ENCODE measurements around the gene CKB.

Gene CKB

DNA sequence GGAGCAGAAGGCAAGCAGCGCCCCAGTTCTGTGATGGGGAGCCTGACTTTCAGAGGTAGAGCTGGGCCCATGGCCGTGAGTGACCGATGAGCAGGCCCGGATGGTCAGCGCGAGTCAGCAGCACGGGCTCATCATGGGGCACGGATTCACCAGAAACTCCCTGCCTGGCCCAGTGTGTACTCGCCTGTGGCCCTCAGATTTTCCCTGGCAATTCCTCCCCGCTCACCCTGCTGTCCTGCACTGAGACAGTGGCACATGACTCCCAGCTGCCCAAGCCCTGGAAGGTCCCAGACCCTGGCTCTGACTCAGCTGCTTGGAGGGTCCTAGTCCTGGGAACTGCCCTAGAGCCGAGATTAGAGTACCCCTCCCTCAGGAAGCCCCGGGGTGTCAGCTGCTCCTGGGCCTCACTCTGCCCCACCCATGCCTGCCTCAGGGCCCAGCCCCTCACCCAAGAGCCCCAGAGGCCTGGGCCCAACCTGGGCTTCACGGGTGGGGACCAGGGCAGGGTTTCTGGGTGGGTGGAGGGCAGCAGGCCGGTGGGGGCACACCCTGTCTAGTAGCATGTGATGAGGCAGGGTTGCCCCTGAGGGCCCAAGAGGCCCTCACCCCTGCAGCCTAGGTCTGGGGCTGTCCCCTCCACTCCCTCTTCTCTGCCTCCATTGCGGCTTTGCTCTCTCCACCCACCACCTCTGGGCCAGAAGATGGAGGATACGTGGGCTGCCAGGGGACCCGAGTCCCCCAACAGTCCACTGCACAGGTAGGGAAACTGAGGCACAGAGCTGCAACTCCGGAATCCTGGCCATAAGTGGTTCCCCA, 14.8 kb upstream of the CKB start:
- DNase-seq (ENCODE audit: low read depth in 2 of 2) = no peak

DNA sequence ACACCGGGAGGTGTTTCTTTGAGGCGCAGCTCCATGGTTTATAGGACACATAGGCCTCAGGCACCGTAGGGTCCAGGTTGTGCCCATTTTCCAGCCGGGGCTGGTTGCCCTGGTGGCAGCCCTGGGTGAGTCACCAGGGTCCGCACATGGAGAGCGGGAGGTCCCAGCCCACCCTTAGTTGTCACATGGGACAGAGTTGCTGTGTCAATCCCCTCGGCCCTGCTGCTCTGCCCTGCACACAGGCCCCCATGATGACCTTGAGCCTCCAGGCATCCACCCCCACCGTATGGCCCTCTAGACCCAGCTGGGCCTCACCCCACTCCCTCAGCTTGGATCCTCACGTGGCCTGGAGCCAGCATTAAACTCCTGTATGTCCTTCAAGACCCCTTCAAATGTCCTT, 14.1 kb upstream of the CKB start:
- no peak for DNase-seq (ENCODE audit: low read depth in 2 of 2)

DNA sequence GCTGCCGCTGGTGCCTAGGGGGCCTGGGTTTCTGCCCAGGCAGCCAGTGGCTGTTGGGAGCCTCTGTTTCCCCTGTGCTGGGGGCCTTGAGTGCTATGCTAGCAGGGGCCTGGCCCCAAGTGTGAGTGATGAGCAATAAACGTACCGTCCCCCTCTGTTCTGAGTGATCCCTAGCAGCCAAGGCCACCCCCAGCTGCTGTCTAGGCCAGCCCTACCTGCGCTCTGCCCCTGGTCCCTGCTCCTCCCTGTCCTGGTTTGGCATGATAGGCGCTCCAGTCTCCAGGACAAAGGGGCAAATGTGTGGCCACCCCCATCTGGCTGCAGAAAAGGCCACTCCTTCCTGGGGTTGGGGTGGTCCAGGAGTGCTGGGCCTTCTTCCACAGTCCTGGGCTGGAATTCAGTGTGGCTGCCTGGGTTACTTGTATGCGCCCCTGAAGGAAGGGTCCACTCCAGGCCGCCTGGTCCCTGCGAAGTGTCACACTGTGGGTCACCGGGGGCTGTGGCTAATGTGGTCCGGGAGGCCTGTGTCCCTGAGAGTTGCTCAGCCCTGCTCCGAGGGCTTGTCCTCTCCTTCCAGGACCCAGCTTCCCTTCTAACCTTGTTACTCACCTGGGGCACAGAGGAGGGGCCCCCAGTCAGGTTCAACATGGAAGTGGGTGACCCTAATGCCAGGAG, 13.4 kb upstream of the CKB start:
- no peak for DNase-seq (ENCODE audit: low read depth in 2 of 2)

DNA sequence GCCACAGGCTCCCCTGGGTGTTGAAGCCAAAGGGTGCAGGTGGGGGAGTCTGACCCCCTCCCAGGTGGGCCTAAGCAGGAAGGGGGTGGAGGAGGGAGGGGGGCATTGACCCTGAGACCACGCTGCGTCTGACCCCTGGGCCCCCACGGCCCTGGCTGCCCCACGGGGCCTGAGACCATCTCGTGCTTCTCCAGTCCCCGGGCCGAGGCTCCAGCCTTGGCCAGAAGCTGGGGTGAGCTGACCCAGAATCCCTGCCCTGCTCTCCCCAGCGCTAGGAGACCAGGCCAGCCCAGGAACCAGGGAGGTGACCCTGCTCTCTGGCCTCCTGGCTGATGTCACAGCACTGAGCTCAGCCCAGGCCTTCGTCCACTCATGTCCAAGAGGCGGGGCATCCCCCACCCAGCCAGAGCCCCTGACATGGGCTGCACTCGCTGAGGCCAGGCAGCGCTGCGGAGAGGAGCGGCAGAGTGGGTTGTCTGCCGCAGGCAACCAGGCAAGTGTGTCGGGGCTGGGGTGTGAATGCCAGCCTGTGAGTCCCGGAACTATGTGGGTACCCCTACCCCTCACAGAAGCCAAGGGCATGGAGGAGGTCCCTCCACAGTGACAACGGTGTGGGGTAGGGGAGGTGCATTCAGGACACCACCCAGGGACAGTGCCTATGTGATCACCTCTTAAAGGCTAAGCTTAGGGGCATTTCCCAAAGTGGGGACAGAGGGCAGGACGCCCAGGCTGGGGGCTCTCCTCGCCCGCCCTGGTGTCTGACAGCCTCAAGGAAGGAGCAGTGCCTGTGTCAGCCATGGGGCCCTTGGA, 12.7 kb upstream of the CKB start:
- DNase-seq (ENCODE audit: low read depth in 2 of 2) = no peak

DNA sequence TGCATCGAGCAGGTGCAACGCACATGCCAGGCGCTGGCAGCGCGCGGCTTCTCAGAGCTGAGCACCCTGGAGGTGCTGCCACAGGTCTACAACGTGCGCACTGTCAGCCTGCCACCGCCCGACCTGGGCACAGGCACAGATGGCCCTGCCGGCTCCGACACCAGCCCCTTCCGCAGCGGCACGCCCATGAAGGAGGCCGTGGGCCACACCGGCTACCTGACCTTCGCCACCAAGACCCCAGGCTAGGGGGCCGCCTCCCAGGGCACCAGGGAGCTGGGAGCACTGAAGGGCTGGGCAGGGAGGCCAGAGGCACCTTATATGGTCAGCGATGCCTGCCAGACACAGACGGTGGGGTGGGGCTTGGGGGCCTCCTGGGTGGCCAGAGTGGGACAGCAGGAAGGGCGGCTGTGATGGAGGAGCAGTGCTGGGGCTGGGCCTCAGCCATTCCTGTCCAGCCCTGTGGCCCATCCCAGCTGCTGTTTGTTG, 12.0 kb upstream of the CKB start:
- no peak for DNase-seq (ENCODE audit: low read depth in 2 of 2)

DNA sequence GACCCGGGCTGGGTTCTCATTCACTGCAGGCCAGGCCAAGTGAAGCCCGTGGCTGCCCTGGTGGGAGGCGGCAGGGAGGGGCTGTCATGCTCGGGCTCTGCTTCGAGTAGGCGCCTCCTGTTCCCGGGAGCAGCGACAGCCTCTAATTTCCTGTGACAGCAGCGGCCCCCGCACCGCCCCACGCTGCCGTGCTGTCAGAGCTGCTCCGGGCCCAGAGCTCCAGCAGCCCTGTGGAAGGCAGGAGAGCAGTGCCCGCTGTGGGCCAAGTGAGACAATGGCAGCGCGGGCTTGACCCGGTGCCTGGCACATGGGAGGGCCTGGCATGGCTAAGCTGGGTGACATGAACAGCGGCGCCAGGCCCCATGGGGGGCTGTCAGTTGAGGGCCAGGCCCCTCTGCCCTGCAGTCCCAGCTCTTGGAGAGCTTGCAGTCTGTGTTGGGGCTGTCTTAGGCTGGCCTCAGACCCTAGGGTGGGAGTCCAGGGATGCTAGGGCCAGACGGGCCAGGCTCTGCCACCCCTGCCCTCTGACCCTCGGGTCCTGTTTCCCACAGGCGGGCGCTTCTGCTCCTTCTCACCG, 11.5 kb upstream of the CKB start:
- no peak for DNase-seq (ENCODE audit: low read depth in 2 of 2)

DNA sequence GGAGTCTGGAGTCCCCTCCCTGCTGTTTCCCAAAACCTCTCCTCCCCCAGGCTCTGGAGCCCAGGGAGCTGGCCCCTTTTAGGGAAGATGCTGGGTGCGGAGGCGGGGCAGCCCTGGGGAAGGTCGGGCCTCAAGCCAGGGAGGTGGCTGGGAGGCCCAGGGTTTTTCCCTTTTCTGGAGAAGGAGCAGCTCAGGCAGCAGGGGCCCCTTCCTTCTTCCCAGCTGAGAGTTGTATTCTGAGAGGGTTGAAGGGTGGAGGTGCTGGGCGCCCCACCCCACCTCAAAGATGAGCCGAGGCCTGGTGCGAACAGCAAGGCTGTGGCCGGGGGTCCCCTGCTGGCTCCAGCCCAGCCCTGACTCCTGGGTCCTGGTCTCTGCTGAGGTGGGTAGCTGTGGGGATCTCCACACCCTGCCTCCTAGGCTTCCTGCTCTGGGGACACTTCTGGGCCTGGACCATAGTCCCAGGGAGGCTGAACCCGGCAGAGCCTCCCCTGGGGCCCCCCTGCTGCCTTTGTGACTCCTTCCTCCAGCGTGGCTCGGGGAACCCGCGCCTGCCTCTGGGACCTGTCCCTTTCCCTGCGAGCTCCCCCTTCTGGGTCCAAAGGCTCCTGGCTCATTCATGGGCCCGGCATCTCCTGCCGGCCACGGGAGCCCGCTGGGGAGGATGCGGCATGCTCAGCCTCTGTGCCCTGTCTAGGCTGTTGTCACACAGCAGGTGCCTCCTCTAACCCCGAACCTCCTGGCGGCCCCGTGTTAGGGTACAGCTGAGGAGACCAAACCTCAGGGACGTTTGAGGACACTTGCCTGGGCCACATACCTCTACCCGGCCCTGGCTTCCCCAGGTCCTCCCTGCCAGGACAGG, 10.7 kb upstream of the CKB start:
- no peak for DNase-seq (ENCODE audit: low read depth in 2 of 2)

DNA sequence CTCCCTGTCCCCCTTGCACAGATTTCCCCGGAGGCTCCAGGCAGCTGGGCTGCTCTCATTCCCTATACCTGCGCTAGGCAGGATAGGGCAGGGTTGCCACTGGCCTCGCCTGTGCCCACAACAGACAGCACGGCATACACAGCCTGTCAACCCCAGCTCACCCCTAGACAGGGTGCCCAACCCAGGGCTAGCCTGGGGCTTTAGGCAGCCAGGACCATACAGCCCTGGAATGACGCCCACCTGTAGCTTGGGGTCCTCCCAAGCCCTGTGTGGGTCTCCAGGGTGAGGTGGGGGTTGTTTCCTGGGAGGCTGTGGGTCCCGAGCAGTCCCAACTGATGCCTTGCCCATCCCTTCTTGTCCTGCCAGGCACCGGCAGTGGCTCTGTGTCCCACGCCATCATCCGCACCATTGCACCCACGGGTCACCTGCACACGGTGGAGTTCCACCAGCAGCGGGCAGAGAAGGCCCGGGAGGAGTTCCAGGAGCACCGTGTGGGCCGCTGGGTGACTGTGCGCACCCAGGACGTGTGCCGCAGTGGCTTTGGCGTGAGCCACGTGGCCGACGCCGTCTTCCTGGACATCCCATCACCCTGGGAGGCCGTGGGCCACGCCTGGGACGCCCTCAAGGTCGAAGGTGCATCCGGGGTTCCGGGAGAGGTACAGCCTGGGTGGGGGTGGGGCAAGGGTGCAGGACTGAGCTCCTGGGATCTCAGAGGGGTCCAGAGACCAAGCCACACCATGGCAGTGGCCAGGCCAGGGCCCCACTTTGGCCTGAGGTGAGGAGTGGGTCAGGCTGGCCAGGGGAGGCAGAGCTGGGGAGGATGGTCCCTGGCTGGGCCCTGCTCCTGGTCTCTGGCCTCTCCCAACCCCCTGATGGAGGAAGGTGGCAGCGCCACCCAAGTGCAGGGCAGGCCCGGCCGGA, 9.8 kb upstream of the CKB start:
- no peak for DNase-seq (ENCODE audit: low read depth in 2 of 2)

DNA sequence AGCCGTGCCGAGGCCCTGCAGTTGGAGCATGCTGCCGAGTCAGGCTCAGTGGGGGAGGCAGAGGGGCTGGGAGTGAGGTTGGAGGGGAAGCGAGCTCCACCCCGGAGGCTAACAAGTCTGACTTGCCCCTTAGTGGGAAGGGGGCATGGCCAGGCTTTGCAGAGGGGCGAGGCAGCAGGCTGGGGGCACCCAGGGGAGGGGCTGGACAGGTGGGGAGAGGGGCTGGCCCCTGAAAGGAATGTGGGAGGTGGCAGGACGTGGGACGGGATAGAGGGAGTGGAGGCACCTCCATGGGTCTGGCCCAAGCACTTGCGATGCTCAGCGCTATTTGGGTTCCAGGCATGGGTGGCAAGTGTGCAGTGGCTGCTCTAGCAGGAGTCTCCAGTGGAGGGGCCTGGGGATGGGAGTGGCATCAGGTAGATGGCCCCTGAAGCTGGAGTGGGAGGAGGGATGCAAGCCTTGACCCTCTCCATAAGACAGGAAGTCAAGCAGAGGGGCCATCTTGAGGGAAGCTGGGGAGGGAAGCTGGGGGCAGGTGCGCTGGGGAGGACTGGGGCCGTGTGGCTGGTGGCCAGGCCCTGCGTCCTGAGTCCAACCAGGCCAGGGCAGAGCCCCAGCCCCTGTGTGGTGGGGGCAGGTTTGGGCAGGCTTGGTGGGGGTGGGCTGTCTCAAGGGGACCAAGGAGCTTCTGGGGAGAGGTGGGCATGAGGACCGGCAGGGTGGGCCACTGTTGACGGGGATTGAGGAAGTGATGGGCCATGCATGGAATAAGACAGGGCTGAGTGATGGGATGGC, 9.0 kb upstream of the CKB start:
- no peak for DNase-seq (ENCODE audit: low read depth in 2 of 2)

DNA sequence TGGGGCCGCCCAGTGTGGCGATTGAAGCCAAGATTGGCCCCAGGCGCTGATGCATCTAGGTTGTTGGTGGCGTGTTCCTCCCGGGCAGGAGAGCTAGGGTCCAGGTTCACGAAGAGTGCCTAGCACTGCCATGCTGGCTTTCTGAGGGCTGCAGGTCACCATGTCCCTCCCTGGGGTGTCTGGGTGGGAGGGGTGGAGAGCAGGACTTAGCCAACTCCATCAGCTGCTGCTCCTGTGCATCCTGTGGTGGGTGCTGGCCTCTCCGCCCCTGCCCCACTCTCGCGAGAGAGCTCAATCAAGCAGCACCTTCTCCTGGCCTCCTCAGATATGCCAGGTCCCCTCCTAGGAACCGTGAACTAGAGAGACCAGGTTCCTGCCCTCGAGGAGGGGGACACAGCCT, 8.2 kb upstream of the CKB start:
- no peak for DNase-seq (ENCODE audit: low read depth in 2 of 2)

DNA sequence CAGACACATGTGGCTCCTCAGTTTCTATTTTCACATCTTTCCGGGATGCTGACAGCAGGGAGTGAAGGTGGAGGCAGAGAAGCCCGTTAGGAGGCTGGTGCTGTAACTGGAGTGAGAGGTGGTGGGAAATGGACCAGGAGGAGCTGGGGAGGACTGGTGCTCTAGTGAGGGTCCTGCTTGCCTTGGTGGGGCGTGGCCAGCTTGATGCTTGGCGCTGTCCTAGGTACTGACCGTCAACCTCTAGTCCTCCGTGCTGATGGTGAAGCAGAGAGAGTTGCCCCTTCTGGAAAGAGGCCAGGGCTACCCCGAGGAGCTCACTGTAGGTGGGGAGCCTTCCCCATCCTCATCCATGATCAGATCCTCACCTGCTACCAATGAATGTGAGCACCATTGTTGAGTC, 7.8 kb upstream of the CKB start:
- DNase-seq (ENCODE audit: low read depth in 2 of 2) = no peak

DNA sequence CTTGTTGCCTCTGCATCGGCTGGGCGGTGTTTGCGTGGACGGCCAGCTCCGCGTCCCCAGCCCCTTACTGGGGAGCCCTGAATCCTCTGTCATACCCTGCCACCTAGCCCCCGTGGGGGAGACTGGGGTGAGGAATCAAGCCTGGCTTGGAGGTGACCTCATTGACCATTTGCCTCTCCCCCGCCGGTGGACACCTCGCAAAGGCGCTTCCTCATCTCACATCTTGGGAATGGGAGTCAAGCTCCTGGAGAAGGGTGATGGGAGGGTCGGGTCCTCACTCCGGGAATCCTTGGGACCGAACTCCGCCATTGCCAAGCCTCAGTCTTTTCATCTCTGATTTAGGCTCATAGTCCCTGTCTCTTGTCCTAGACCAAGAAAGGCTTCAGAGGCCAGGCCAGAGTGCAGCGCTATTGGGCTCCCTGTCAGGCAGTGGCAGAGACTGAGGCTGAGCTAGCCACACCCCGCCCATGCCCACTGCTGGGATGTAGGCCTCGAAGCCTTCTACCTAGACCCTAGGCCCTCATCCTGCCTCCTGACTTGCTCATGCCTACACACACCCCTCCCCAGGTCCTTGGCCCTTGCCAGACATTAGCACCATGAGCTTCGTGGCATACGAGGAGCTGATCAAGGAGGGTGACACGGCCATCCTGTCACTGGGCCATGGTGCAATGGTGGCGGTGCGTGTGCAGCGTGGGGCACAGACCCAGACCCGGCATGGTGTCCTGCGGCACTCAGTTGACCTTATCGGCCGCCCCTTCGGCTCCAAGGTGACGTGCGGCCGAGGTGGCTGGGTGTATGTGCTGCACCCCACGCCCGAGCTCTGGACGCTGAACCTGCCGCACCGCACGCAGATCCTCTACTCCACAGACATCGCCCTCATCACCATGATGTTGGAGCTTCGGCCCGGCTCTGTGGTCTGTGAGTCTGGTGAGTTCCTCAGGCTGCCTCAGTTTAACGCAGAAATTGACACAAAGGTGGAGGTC, 7.0 kb upstream of the CKB start:
- no peak for DNase-seq (ENCODE audit: low read depth in 2 of 2)

DNA sequence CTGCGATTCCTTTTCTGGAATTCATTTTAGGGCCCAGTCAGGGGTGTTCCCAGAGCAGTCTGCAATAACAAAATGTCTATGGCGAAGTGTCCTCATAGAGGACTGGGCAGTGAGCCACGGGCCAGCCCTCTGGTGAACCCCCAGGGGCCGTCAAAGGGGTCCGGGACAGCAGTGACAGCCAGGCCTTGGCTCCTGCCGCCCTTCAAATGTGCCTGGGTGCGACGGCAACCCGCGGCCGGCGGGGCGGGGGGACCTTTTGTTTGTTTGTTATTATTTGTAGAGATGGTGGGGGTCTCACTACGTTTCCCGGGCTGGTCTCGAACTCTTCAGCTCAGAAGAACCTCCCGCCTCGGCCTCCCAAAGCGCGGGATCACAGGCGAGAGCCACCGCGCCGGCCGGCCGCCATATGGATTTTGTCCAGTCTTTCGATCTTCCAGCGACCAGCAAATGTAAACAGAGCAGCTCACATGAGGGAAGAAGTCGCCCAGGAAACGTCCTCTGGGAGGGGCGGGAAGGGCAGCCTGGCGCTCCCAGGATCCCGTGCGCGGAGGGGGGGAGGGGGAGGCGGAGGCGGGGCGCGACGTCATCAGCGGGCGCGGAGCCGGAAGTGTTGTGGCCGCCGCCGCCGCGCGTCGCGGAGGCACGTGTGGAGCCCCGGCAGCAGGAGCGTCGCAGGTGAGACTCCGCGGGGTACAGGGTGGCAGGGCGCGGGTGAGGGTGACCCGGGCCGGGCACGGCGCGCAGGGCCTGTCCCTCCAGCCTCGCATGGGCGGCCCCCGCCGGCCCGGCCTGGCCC, 6.2 kb upstream of the CKB start, which contains the start of gene TRMT61A:
TSS of gene TRMT61A (plus strand) at position 610 of the 796 bp plus-strand sequence. CDS start 783 bp downstream, outside the sequence.
- peak; percentile 62 to 68 for DNase-seq (ENCODE audit: low read depth in 2 of 2)

DNA sequence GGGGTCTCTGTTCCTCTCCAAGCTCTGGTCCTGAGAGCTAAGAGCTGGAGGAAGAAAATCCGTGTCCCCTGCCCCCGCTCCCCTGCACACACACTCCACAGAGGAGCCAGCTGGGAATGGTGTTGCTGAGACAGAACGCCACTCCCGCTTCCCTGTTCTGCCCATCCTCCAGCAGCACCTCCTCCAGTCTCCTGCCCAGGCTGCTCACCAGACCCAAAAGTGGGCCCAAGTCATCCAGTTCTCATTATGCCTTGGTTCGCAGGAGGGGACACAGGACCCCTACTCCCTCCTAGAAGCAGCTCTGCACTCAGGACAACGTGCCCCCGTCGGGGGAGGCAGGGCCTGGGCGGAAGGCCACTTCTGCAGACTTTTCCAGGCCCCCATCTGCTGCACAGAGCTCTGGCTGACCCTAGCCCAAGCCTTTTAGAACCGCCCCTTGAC, 5.5 kb upstream of the CKB start:
- DNase-seq (ENCODE audit: low read depth in 2 of 2) = no peak

DNA sequence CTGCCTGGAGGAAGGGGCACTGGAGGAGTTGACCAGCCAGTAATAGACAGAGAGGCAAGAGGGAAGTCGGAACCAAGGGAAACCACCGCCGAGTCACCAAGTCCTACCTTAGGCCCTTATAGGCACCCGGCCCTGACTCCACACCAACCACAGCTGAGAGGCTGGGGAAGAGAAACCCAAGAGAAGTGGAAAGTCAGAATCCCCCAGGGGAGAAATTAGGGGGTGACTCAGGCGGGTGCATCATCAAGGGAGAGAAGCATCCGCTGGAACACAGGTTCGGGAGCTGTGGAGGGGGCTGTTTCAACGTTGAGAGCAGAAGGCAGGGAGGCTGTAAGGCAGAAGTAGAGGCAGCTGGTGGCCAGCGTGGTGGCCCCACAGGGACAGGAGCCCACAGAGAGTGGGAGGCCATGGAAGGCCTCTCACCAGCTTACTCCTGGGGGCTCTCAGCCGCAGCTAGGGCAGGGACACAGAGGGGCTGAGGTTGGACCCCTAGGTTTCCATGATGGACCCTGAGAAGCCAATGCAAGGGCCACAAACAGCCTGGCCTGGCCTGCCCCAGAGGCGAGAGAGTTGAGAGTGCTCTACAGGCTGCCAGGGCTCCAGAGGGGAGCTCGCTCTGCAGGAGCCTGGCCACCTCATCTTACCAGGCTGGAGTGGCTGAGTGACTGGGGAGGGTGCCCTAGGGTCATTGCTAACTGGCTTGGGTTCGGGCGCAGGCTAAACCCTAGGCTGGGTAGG, 4.9 kb upstream of the CKB start:
- peak; percentile 25 to 36 for DNase-seq (ENCODE audit: low read depth in 2 of 2)

DNA sequence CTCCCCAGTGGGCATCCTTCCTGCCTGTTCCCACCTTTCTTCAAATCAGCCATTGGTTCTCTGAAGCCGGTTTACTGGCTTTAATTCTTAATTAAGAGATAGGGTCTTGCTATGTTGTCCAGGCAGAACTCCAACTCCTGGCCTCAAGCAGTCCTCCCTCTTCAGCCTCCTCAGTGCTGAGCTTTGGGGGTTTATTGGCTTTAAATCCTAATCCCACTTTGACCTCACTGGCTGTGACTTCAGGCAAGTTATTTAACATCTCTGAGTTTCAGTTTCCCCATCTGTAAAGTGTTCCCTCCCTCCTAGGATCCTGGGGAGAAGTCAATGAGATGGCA, 4.3 kb upstream of the CKB start:
- no peak for DNase-seq (ENCODE audit: low read depth in 2 of 2)
